ENCODE measurements around the gene ZBTB16.

Gene ZBTB16

GRCh38 chr11:114297806-114298709 lies 238.5 kb downstream of the ZBTB16 start:
- Histone ChIP-seq H3K4me3 (ENCODE audit: low read depth in 1 of 2, low read length in 2 of 2) (no peak overlapping the region), H2AFZ (ENCODE audit: low read depth, low read length) (no peak overlapping the region), H3K4me2 (ENCODE audit: insufficient read depth, low read length) (no peak overlapping the region), H3K4me1 (ENCODE audit: insufficient read depth, low read length) (no peaks in the 10 kb centered on the region), H3K27ac (ENCODE audit: low read length) (no peak overlapping the region), H3K27me3 (ENCODE audit: insufficient read depth, low read length, poor library complexity) (no peaks in the 10 kb centered on the region), H3K79me2 (ENCODE audit: insufficient read depth, low read length) (no peaks in the 10 kb centered on the region), H3K36me3 (ENCODE audit: insufficient read depth, low read length) (no peaks in the 10 kb centered on the region), H3K9me3 (ENCODE audit: insufficient read depth, low read length, severe bottlenecking) (no peaks in the 10 kb centered on the region), H3K9ac (ENCODE audit: low read depth, low read length) (no peak overlapping the region), H4K20me1 (ENCODE audit: insufficient read depth, low read length) (no peaks in the 10 kb centered on the region)
- DNase-seq: no peak
- ATAC-seq (ENCODE audit: insufficient read depth, low read depth): no peak
- TF ChIP-seq CTCF (IDR thresholded peaks at IDR 0.05; ENCODE audit: borderline replicate concordance, extremely low read depth, low read length, poor library complexity, severe bottlenecking) (no peak), EZH2 (IDR thresholded peaks at IDR 0.05; ENCODE audit: borderline replicate concordance, low read depth, low read length, severe bottlenecking) (no peak)

- H3K27me3 ChIP-seq (ENCODE audit: insufficient read depth, low read length, poor library complexity): no peaks in the 10 kb centered on the region
- H3K27ac ChIP-seq (ENCODE audit: low read length): no peak overlapping the region
- H3K4me3 ChIP-seq (ENCODE audit: low read depth in 1 of 2, low read length in 2 of 2): no peak overlapping the region
- no peak for TF ChIP-seq EZH2 (IDR thresholded peaks at IDR 0.05; ENCODE audit: borderline replicate concordance, low read depth, low read length, severe bottlenecking)
- no peak for TF ChIP-seq CTCF (IDR thresholded peaks at IDR 0.05; ENCODE audit: borderline replicate concordance, extremely low read depth, low read length, poor library complexity, severe bottlenecking)
- DNase-seq (no peak), ATAC-seq (ENCODE audit: insufficient read depth, low read depth) (no peak)
- H4K20me1 ChIP-seq (ENCODE audit: insufficient read depth, low read length): no peaks in the 10 kb centered on the region
- no peak overlapping the region for H2AFZ ChIP-seq (ENCODE audit: low read depth, low read length)
- H3K4me2 ChIP-seq (ENCODE audit: insufficient read depth, low read length): no peak overlapping the region
- no peaks in the 10 kb centered on the region for H3K4me1 ChIP-seq (ENCODE audit: insufficient read depth, low read length)
- H3K9me3 ChIP-seq (ENCODE audit: insufficient read depth, low read length, severe bottlenecking): no peaks in the 10 kb centered on the region
- no peaks in the 10 kb centered on the region for H3K79me2 ChIP-seq (ENCODE audit: insufficient read depth, low read length)
- H3K9ac ChIP-seq (ENCODE audit: low read depth, low read length): no peak overlapping the region
- H3K36me3 ChIP-seq (ENCODE audit: insufficient read depth, low read length): no peaks in the 10 kb centered on the region
Measured at GRCh38 chr11:114298710-114299109, 239.2 kb downstream of the ZBTB16 start.

All from DND-41 (cell line).